GM12878 (cell line): Measurements from ENCODE around the gene NT5M. TPM values are rescaled to one million over a fixed set of nuclear protein-coding genes. Genes with fewer than 3 reads are reported as not detected.

Experiments
- ATF2 ChIP-seq: IDR thresholded peaks from 2 replicates; pipeline ENCODE4 v1.6.1; 2012; ENCODE audit warnings: low read length, inconsistent platforms
- BCL11A ChIP-seq: IDR thresholded peaks from 2 replicates; pipeline ENCODE4 v1.6.1; 2011; ENCODE audit warnings: low read depth, low read length
- BCL3 ChIP-seq: IDR thresholded peaks from 2 replicates; pipeline ENCODE4 v1.6.1; 2011; ENCODE audit warnings: borderline replicate concordance, low read depth, mild to moderate bottlenecking, moderate library complexity, low read length; ENCODE audit not compliant: insufficient read depth, poor library complexity, severe bottlenecking
- BHLHE40 ChIP-seq, 2 experiments: fragments of 450-650 bp in 1 of 2; IDR thresholded peaks; 2 replicates each; pipeline ENCODE4 v1.6.1; 2011 to 2017; ENCODE audit warnings: low read depth in 2 of 2, borderline replicate concordance in 1 of 2, improper control_type of control experiment in 1 of 2, low read length in 1 of 2, mild to moderate bottlenecking in 1 of 2
- CBFB ChIP-seq: IDR thresholded peaks from 2 replicates; pipeline ENCODE4 v1.6.1; 2016; ENCODE audit warnings: antibody characterized with exemption, low read depth
- CBX3 ChIP-seq: fragments of 200-600 bp; sonication (generic); IDR thresholded peaks from 2 replicates; pipeline ENCODE4 v1.6.1; 2016; ENCODE audit warnings: low read depth, borderline replicate concordance
- CBX5 ChIP-seq: sonication (generic); IDR thresholded peaks from 2 replicates; pipeline ENCODE4 v1.6.1; 2016; ENCODE audit warnings: low read depth, moderate library complexity, mild to moderate bottlenecking, inconsistent platforms
- CHD2 ChIP-seq: IDR thresholded peaks from 2 replicates; pipeline ENCODE4 v1.6.1; 2011; ENCODE audit warnings: low read depth, low read length, improper control_type of control experiment, borderline replicate concordance
- CUX1 ChIP-seq: IDR thresholded peaks from 2 replicates; pipeline ENCODE4 v1.6.1; 2012; ENCODE audit warnings: improper control_type of control experiment, low read depth, low read length; ENCODE audit not compliant: insufficient replicate concordance
- EED ChIP-seq: sonication (generic); IDR thresholded peaks from 2 replicates; pipeline ENCODE4 v1.6.1; 2016; ENCODE audit warnings: antibody characterized with exemption, low read depth
- EGR1 ChIP-seq, 2 experiments: IDR thresholded peaks; 1 replicate in 1 of 2; 2 replicates in 1 of 2; pipeline ENCODE4 v1.6.1; 2011 to 2012; ENCODE audit warnings: low read depth in 2 of 2, low read length in 2 of 2, borderline replicate concordance in 1 of 2, mild to moderate bottlenecking in 1 of 2, moderate library complexity in 1 of 2
- GABPA ChIP-seq: IDR thresholded peaks from 2 replicates; pipeline ENCODE4 v1.6.1; 2014; ENCODE audit warnings: antibody characterized with exemption, low read depth, mild to moderate bottlenecking, inconsistent platforms
- HDAC2 ChIP-seq: fragments of 200-600 bp; sonication (generic); IDR thresholded peaks from 2 replicates; pipeline ENCODE4 v1.6.1; 2017
- HDGF ChIP-seq: fragments of 450-650 bp; IDR thresholded peaks from 2 replicates; pipeline ENCODE4 v1.6.1; 2016; ENCODE audit warnings: antibody characterized with exemption
- MEF2A ChIP-seq: IDR thresholded peaks from 2 replicates; pipeline ENCODE4 v1.6.1; 2011; ENCODE audit warnings: low read depth, mild to moderate bottlenecking, low read length, moderate library complexity; ENCODE audit not compliant: insufficient read depth
- MTA3 ChIP-seq: IDR thresholded peaks from 2 replicates; pipeline ENCODE4 v1.6.1; 2012; ENCODE audit warnings: low read length, inconsistent platforms, borderline replicate concordance
- NRF1 ChIP-seq: conservative IDR thresholded peaks from 2 replicates; pipeline ENCODE4 v1.6.1; 2011; ENCODE audit warnings: mild to moderate bottlenecking, low read depth, low read length, improper control_type of control experiment
- PAX8 ChIP-seq: fragments of 450-650 bp; IDR thresholded peaks from 2 replicates; pipeline ENCODE4 v1.6.1; 2017; ENCODE audit warnings: mild to moderate bottlenecking, moderate library complexity
- POLR2A ChIP-seq: IDR thresholded peaks from 2 replicates; pipeline ENCODE4 v1.6.1; 2011; ENCODE audit warnings: low read depth, mild to moderate bottlenecking, low read length
- POU2F2 ChIP-seq: IDR thresholded peaks from 3 replicates; pipeline ENCODE4 v1.6.1; 2011; ENCODE audit warnings: low read depth, mild to moderate bottlenecking, low read length, borderline replicate concordance
- RUNX3 ChIP-seq: IDR thresholded peaks from 2 replicates; pipeline ENCODE4 v1.6.1; 2012; ENCODE audit warnings: low read length, inconsistent platforms
- SMAD1 ChIP-seq: fragments of 450-650 bp; IDR thresholded peaks from 2 replicates; pipeline ENCODE4 v1.6.1; 2018; ENCODE audit warnings: mild to moderate bottlenecking, low read depth; ENCODE audit not compliant: partially characterized antibody
- polyA plus RNA-seq, 11 experiments: library from polyadenylated mRNA; depleted of rRNA in 4 of 11; unstranded in 6 of 11; stranded (reverse) in 5 of 11; fragments of >200 nt; fragmentation: Nextera tagmentation in 4 of 11; fragmentation: Illumina TruSeq in 1 of 11; extraction: Ambion mirVana in 4 of 11; extraction: Trizol in 1 of 11; gene quantifications; 1 replicate in 1 of 11; 2 replicates in 10 of 11; pipeline versions ENCODE4 v1.2.1 to v1.2.3, GENCODE V29; 2011 to 2016; ENCODE audit warnings: inconsistent platforms in 2 of 11, missing spikeins in 2 of 11, low read depth in 1 of 11
- total RNA-seq, 4 experiments: library from RNA; depleted of rRNA in 3 of 4; stranded (reverse); fragments of >200 nt in 3 of 4; fragmentation: Illumina TruSeq in 1 of 4; extraction: Trizol in 1 of 4; gene quantifications; 2 replicates each; pipeline versions ENCODE4 v1.2.1 to v1.2.3, GENCODE V29; 2013 to 2021

The NT5M gene
- total and polyA plus RNA-seq, 10 of the 15 experiments (the other 5 are each of a cell fraction or from before 2014, with no cell fraction given) = 0.18 to 14.1 (median 2.9) TPM

- TF ChIP-seq CUX1 (peak; percentile 20), BCL11A (no peak), HDGF (no peak), PAX8 (no peak), CBFB (no peak), CBX3 (no peak), SMAD1 (no peak), MEF2A (no peak), BHLHE40 (IDR thresholded peaks at IDR 0.05; ENCODE audit: borderline replicate concordance in 1 of 2, low read depth in 2 of 2, low read length in 1 of 2) (peak; percentile 42 to 75; a peak in 3 of 4 replicates), NRF1 (no peak), BCL3 (no peak), RUNX3 (no peak), HDAC2 (no peak), EGR1 (IDR thresholded peaks at IDR 0.05; ENCODE audit: borderline replicate concordance in 1 of 2, low read depth in 2 of 2, low read length in 2 of 2) (peak in 1 of 2 experiments; percentile 56; a peak in 1 of 3 replicates), ATF2 (no peak), POLR2A (peak; percentile 70), CHD2 (0 out of 2 replicates have a peak, but pooled peaks have one; percentile 20), EED (no peak), POU2F2 (no peak), CBX5 (no peak), GABPA (no peak), MTA3 (no peak)
Observed at GRCh38 chr17:17305281-17305801, 2.2 kb downstream of the NT5M start (continued).
